Measurements from ENCODE around the gene ZBTB1. TPM values are rescaled to one million over a fixed set of nuclear protein-coding genes. Genes with fewer than 3 reads are reported as not detected.
"Not testable (repeated sequence)": the region's sequence is repeated elsewhere in the genome, so short reads cannot be mapped to it uniquely, and the experiment has no call there.

ZBTB1 gene
- total RNA-seq, 1 donor from 2014 or later, result 20.8 TPM

GRCh38 chr14:64550621-64551333 is 46.2 kb downstream of the ZBTB1 start:
- no peak overlapping the region for H3K4me3 ChIP-seq (ENCODE audit: low read depth, low read length)
- TF ChIP-seq CTCF (conservative IDR thresholded peaks at IDR 0.05; ENCODE audit: low read depth, low read length), result no peak
- no peak for DNase-seq (ENCODE audit: low read depth)

GRCh38 chr14:64554556-64554955 is 50.0 kb downstream of the ZBTB1 start:
- H3K4me3 ChIP-seq (ENCODE audit: low read depth, low read length), result no peak overlapping the region
- no peak for TF ChIP-seq CTCF (conservative IDR thresholded peaks at IDR 0.05; ENCODE audit: low read depth, low read length)
- no peak for DNase-seq (ENCODE audit: low read depth)

- H3K4me3 ChIP-seq (ENCODE audit: low read depth, low read length), result no peak overlapping the region
- no peak for DNase-seq (ENCODE audit: low read depth)
- no peak for TF ChIP-seq CTCF (conservative IDR thresholded peaks at IDR 0.05; ENCODE audit: low read depth, low read length)
Observed at GRCh38 chr14:64556526-64556925, 52.0 kb downstream of the ZBTB1 start.

- DNase-seq (ENCODE audit: low read depth); H3K4me3 ChIP-seq (ENCODE audit: low read depth, low read length): not testable (repeated sequence)
Observed at GRCh38 chr14:64558216-64558615, 53.6 kb downstream of the ZBTB1 start.

GRCh38 chr14:64561631-64562030 is 57.1 kb downstream of the ZBTB1 start:
- no peak for DNase-seq (ENCODE audit: low read depth)

GRCh38 chr14:64562436-64562835 is 57.9 kb downstream of the ZBTB1 start:
- H3K4me3 ChIP-seq (ENCODE audit: low read depth, low read length), result no peak overlapping the region
- no peak for DNase-seq (ENCODE audit: low read depth)
- no peak for TF ChIP-seq CTCF (conservative IDR thresholded peaks at IDR 0.05; ENCODE audit: low read depth, low read length)

More at GRCh38 chr14:64561631-64562030, 57.1 kb downstream of the ZBTB1 start:
- TF ChIP-seq CTCF (conservative IDR thresholded peaks at IDR 0.05; ENCODE audit: low read depth, low read length), result no peak
- no peak overlapping the region for H3K4me3 ChIP-seq (ENCODE audit: low read depth, low read length)

GRCh38 chr14:64563696-64564095 is 59.1 kb downstream of the ZBTB1 start:
- no peak for TF ChIP-seq CTCF (conservative IDR thresholded peaks at IDR 0.05; ENCODE audit: low read depth, low read length)
- no peak overlapping the region for H3K4me3 ChIP-seq (ENCODE audit: low read depth, low read length)
- no peak for DNase-seq (ENCODE audit: low read depth)
